GM23338 (cell line): ENCODE measurements around the gene MCTP1. TPM values are rescaled to one million over a fixed set of nuclear protein-coding genes. Genes with fewer than 3 reads are reported as not detected.

Experiments
- ATAC-seq: fragments of 200-7000 bp; cut with Tn5 transposase; 3 replicates; pipeline ENCODE4 v1.9.1; 2020
- DNase-seq: peaks from one replicate; pipeline ENCODE4 v3.0.0-alpha.2; 2015; ENCODE audit warnings: low spot score
- H2AFZ ChIP-seq: fragments of 200-600 bp; sonication (generic); 2 replicates; pipeline ENCODE4 v1.8.0; 2016; ENCODE audit warnings: antibody characterized with exemption, mild to moderate bottlenecking, moderate library complexity
- H3F3A ChIP-seq: fragments of 200-600 bp; sonication (generic); replicated peaks from 2 replicates; pipeline ENCODE4 v1.8.0; 2017; ENCODE audit warnings: antibody characterized with exemption, mixed run types, low read depth
- H3K27ac ChIP-seq: fragments of 200-600 bp; sonication (generic); 2 replicates; pipeline ENCODE4 v1.6.1; 2016; ENCODE audit warnings: low read depth
- H3K27me3 ChIP-seq: fragments of 200-600 bp; sonication (generic); 2 replicates; pipeline ENCODE4 v1.8.0; 2016; ENCODE audit warnings: mild to moderate bottlenecking, mixed run types, moderate library complexity; ENCODE audit not compliant: insufficient read depth
- H3K36me3 ChIP-seq: fragments of 200-600 bp; sonication (generic); 2 replicates; pipeline ENCODE4 v1.8.0; 2016; ENCODE audit warnings: mild to moderate bottlenecking; ENCODE audit not compliant: insufficient read depth
- H3K4me1 ChIP-seq: fragments of 200-600 bp; sonication (generic); 2 replicates; pipeline ENCODE4 v1.8.0; 2016; ENCODE audit warnings: mild to moderate bottlenecking, moderate library complexity; ENCODE audit not compliant: insufficient read depth
- H3K4me2 ChIP-seq: fragments of 200-600 bp; sonication (generic); 2 replicates; pipeline ENCODE4 v1.7.1; 2017; ENCODE audit warnings: mixed run types
- H3K4me3 ChIP-seq: fragments of 200-600 bp; sonication (generic); 2 replicates; pipeline ENCODE4 v1.6.1; 2016; ENCODE audit warnings: mixed run types
- H3K79me2 ChIP-seq: fragments of 200-600 bp; sonication (generic); replicated peaks from 2 replicates; pipeline ENCODE4 v1.8.0; 2017; ENCODE audit warnings: mild to moderate bottlenecking; ENCODE audit not compliant: insufficient read depth
- H3K9me2 ChIP-seq: fragments of 200-600 bp; sonication (generic); 2 replicates; pipeline ENCODE4 v1.8.0; 2017; ENCODE audit not compliant: insufficient read depth
- H4K20me1 ChIP-seq: fragments of 200-600 bp; sonication (generic); replicated peaks from 2 replicates; pipeline ENCODE4 v1.8.0; 2017; ENCODE audit warnings: mild to moderate bottlenecking; ENCODE audit not compliant: insufficient read depth
- H3K27ac Mint-ChIP-seq: 2 replicates; pipeline ENCODE4 v1.8.0; 2020; ENCODE audit warnings: inconsistent platforms, mild to moderate bottlenecking, moderate library complexity, mixed read lengths
- H3K27me3 Mint-ChIP-seq: 3 replicates; pipeline ENCODE4 v1.8.0; 2022; ENCODE audit warnings: low read depth, mild to moderate bottlenecking, moderate library complexity, mixed read lengths, inconsistent platforms; ENCODE audit not compliant: insufficient read depth, poor library complexity
- H3K36me3 Mint-ChIP-seq: 3 replicates; pipeline ENCODE4 v1.8.0; 2021; ENCODE audit warnings: low read depth, mild to moderate bottlenecking, inconsistent platforms, moderate library complexity, mixed read lengths
- H3K4me1 Mint-ChIP-seq: 3 replicates; pipeline ENCODE4 v1.8.0; 2020; ENCODE audit warnings: mild to moderate bottlenecking, inconsistent platforms, mixed read lengths
- H3K4me3 Mint-ChIP-seq: 3 replicates; pipeline ENCODE4 v1.8.0; 2021; ENCODE audit warnings: moderate library complexity, mild to moderate bottlenecking, inconsistent platforms, mixed read lengths
- H3K9me3 Mint-ChIP-seq: 3 replicates; pipeline ENCODE4 v1.8.0; 2020; ENCODE audit warnings: moderate library complexity, mild to moderate bottlenecking, inconsistent platforms, mixed read lengths
- CREB1 ChIP-seq: fragments of 250-450 bp; sonication (Bioruptor Pico); IDR thresholded peaks from 2 replicates; pipeline ENCODE4 v1.5.0; 2020; ENCODE audit warnings: low read depth, mild to moderate bottlenecking, moderate library complexity
- EZH2 ChIP-seq: fragments of 200-600 bp; sonication (generic); IDR thresholded peaks from one replicate; pipeline ENCODE4 v1.8.0; 2017; ENCODE audit warnings: antibody characterized with exemption, mild to moderate bottlenecking, low read depth; ENCODE audit not compliant: unreplicated experiment
- JUNB ChIP-seq: IDR thresholded peaks from one replicate; pipeline ENCODE4 v1.6.1; 2016; ENCODE audit warnings: antibody characterized with exemption; ENCODE audit not compliant: unreplicated experiment
- NANOG ChIP-seq: IDR thresholded peaks from 2 replicates; pipeline ENCODE4 v1.6.1; 2016; ENCODE audit warnings: antibody characterized with exemption, borderline replicate concordance
- REST ChIP-seq: IDR thresholded peaks from one replicate; pipeline ENCODE4 v1.6.1; 2018; ENCODE audit warnings: antibody characterized with exemption; ENCODE audit not compliant: unreplicated experiment
- ZNF462 ChIP-seq: fragments of 250-450 bp; sonication (Bioruptor Pico); IDR thresholded peaks from 2 replicates; pipeline ENCODE4 v1.5.0; 2020; ENCODE audit warnings: mild to moderate bottlenecking, moderate library complexity
- polyA plus RNA-seq: library from polyadenylated mRNA; unstranded; fragments of >200 nt; fragmentation: Nextera tagmentation; extraction: Ambion mirVana; gene quantifications from 2 replicates; pipeline ENCODE4 v1.2.1, GENCODE V29; 2016
- total RNA-seq: library from RNA; depleted of rRNA; stranded (reverse); fragments of >200 nt; shearing (Covaris generic); gene quantifications from 2 replicates; pipeline ENCODE4 v1.2.3, GENCODE V29; 2014

The MCTP1 gene
- total and polyA plus RNA-seq, 2 experiments from 2014 or later, result 3.7 to 4.2 TPM

GRCh38 chr5:94689908-94690307 lies 595.0 kb downstream of the MCTP1 start:
- Histone ChIP-seq H3K4me3 (no peak overlapping the region), H3K27me3 (no peaks in the 10 kb centered on the region), H3K4me1 (peaks cover 18% of the 10 kb centered on the region), H3K36me3 (no peaks in the 10 kb centered on the region; the same call in 1 of the 2 replicates), H3K9me2 (no peaks in the 10 kb centered on the region), H4K20me1 (no peaks in the 10 kb centered on the region; the same call in 1 of the 2 replicates), H3F3A (no peaks in the 10 kb centered on the region), H2AFZ (no peak overlapping the region), H3K79me2 (no peaks in the 10 kb centered on the region), H3K4me2 (no peak overlapping the region), H3K27ac (no peak overlapping the region)
- TF ChIP-seq REST (no peak), CREB1 (CRISPR knock-in tag) (no peak), JUNB (no peak), EZH2 (no peak), ZNF462 (no peak), NANOG (no peak)
- no peak for ATAC-seq
- no peaks in the 10 kb centered on the region; the same call in 2 of the 3 replicates for H3K9me3 Mint-ChIP-seq
- no peak overlapping the region for H3K4me3 Mint-ChIP-seq
- peaks cover 17% of the 10 kb centered on the region for H3K4me1 Mint-ChIP-seq
- H3K27ac Mint-ChIP-seq, result no peak overlapping the region
- peaks cover 12% of the 10 kb centered on the region; the same call in 2 of the 3 replicates for H3K36me3 Mint-ChIP-seq
- H3K27me3 Mint-ChIP-seq, result no peaks in the 10 kb centered on the region
- DNase-seq, result no peak
